UCSD-AML1 (cell line): ENCODE results near the gene SLC13A3.

Source experiments
- DNase-seq: peaks from one replicate; lab custom pipeline; 2025; ENCODE audit not compliant: unreplicated experiment; lab: John Stamatoyannopoulos, UW

SLC13A3 gene

GRCh38 chr20:46583411-46584214 lies 67.6 kb downstream of the SLC13A3 start:
- DNase-seq, result no peak

- DNase-seq, result no peak
These were observed 68.6 kb downstream of the SLC13A3 start for GRCh38 chr20:46582648-46583047.

- DNase-seq, result no peak
These were observed 69.9 kb downstream of the SLC13A3 start for GRCh38 chr20:46581391-46581790.

- DNase-seq, result no peak
These were observed 70.5 kb downstream of the SLC13A3 start for GRCh38 chr20:46580613-46581205.

- DNase-seq, result no peak
These were observed 72.5 kb downstream of the SLC13A3 start for GRCh38 chr20:46578745-46579144.

GRCh38 chr20:46576774-46577395 lies 74.4 kb downstream of the SLC13A3 start:
- DNase-seq, result no peak

- no peak for DNase-seq
These were observed 75.3 kb downstream of the SLC13A3 start for GRCh38 chr20:46575937-46576461.

- no peak for DNase-seq
These were observed 75.9 kb downstream of the SLC13A3 start for GRCh38 chr20:46575394-46575793.

GRCh38 chr20:46573788-46574584 lies 77.3 kb downstream of the SLC13A3 start:
- no peak for DNase-seq

GRCh38 chr20:46573234-46573633 lies 78.0 kb downstream of the SLC13A3 start:
- no peak for DNase-seq

- no peak for DNase-seq
These were observed 78.5 kb downstream of the SLC13A3 start for GRCh38 chr20:46572790-46573189.

- DNase-seq, result no peak
These were observed 79.1 kb downstream of the SLC13A3 start for GRCh38 chr20:46572153-46572552.

- no peak for DNase-seq
These were observed 79.8 kb downstream of the SLC13A3 start for GRCh38 chr20:46571418-46571817.

- no peak for DNase-seq
These were observed 80.3 kb downstream of the SLC13A3 start for GRCh38 chr20:46570956-46571355.

GRCh38 chr20:46569961-46570360 lies 81.3 kb downstream of the SLC13A3 start:
- no peak for DNase-seq

- DNase-seq, result no peak
These were observed 82.6 kb downstream of the SLC13A3 start for GRCh38 chr20:46568570-46569129.

GRCh38 chr20:46566125-46566524 lies 85.1 kb downstream of the SLC13A3 start:
- DNase-seq, result no peak

- DNase-seq, result no peak
These were observed 86.9 kb downstream of the SLC13A3 start for GRCh38 chr20:46564241-46564957.

GRCh38 chr20:46563860-46564221 lies 87.4 kb downstream of the SLC13A3 start:
- no peak for DNase-seq

GRCh38 chr20:46563170-46563859 lies 87.9 kb downstream of the SLC13A3 start:
- no peak for DNase-seq
